Right atrium auricular region (tissue), 2 donors: Measurements from ENCODE around the gene EIPR1. TPM values are rescaled to one million over a fixed set of nuclear protein-coding genes. Genes with fewer than 3 reads are reported as not detected.

ENCODE experiments used
- DNase-seq: peaks from one replicate; pipeline ENCODE4 v3.0.0-alpha.2; 2019; ENCODE audit warnings: low spot score
- H3K27ac ChIP-seq, 2 donors: fragments of 200-600 bp; sonication (generic); 1 replicate in 1 of 2; 2 replicates in 1 of 2; pipeline ENCODE4 v1.5.1; 2016 to 2019
- H3K27me3 ChIP-seq, 2 donors: fragments of 200-600 bp; sonication (generic); one replicate each; pipeline versions ENCODE4 v1.5.1 to v1.6.0; 2017 to 2019
- H3K36me3 ChIP-seq: fragments of 200-600 bp; sonication (generic); one replicate; pipeline ENCODE4 v1.5.1; 2016
- H3K4me1 ChIP-seq, 2 donors: fragments of 200-600 bp; sonication (generic); one replicate each; pipeline versions ENCODE4 v1.5.1 to v1.6.0; 2017 to 2019
- H3K4me3 ChIP-seq, 2 donors: fragments of 200-600 bp; sonication (generic); 1 replicate in 1 of 2; 2 replicates in 1 of 2; pipeline ENCODE4 v1.5.1; 2017 to 2019; ENCODE audit warnings: mild to moderate bottlenecking in 1 of 2, moderate library complexity in 1 of 2
- H3K9me3 ChIP-seq, 2 donors: fragments of 200-600 bp; sonication (generic); one replicate each; pipeline ENCODE4 v1.5.1; 2019
- CTCF ChIP-seq, 2 donors: fragments of 200-600 bp; sonication (generic); IDR thresholded peaks; one replicate each; pipeline ENCODE4 v1.5.1; 2019; ENCODE audit warnings: antibody characterized with exemption in 2 of 2
- total RNA-seq, 2 donors: library from RNA; depleted of rRNA; stranded (reverse); fragments of >200 nt; gene quantifications; one replicate each; pipeline ENCODE4 v1.1.0, GENCODE V29; 2016

The EIPR1 gene
- total RNA-seq, 2 donors from 2014 or later, result 13.2 to 13.6 TPM

- Histone ChIP-seq H3K27ac (no peak overlapping the region), H3K36me3 (no peaks in the 10 kb centered on the region), H3K27me3 (no peaks in the 10 kb centered on the region), H3K4me1 (no peaks in the 10 kb centered on the region), H3K9me3 (no peaks in the 10 kb centered on the region), H3K4me3 (no peak overlapping the region)
- TF ChIP-seq CTCF (IDR thresholded peaks at IDR 0.05), result no peak
- no peak for DNase-seq
Observed at GRCh38 chr2:3179208-3179607, 198.4 kb downstream of the EIPR1 start.

- H3K27me3 ChIP-seq, result no peaks in the 10 kb centered on the region
- no peak overlapping the region for H3K27ac ChIP-seq
- TF ChIP-seq CTCF (IDR thresholded peaks at IDR 0.05), result no peak
- no peaks in the 10 kb centered on the region for H3K4me1 ChIP-seq
- no peaks in the 10 kb centered on the region for H3K36me3 ChIP-seq
- no peak overlapping the region for H3K4me3 ChIP-seq
- DNase-seq, result no peak
- H3K9me3 ChIP-seq, result no peaks in the 10 kb centered on the region
Observed at GRCh38 chr2:3178578-3179031, 199.0 kb downstream of the EIPR1 start.

- no peak overlapping the region for H3K4me3 ChIP-seq
- no peaks in the 10 kb centered on the region for H3K36me3 ChIP-seq
- H3K4me1 ChIP-seq, result no peaks in the 10 kb centered on the region
- H3K9me3 ChIP-seq, result no peaks in the 10 kb centered on the region
- TF ChIP-seq CTCF (IDR thresholded peaks at IDR 0.05), result no peak
- DNase-seq, result no peak
- H3K27me3 ChIP-seq, result no peaks in the 10 kb centered on the region
- no peak overlapping the region for H3K27ac ChIP-seq
Observed at GRCh38 chr2:3177891-3178577, 199.6 kb downstream of the EIPR1 start.

GRCh38 chr2:3176869-3177255, 200.8 kb downstream of the EIPR1 start:
- no peak for TF ChIP-seq CTCF (IDR thresholded peaks at IDR 0.05)
- Histone ChIP-seq H3K36me3 (no peaks in the 10 kb centered on the region), H3K27ac (no peak overlapping the region), H3K9me3 (no peaks in the 10 kb centered on the region), H3K4me3 (no peak overlapping the region), H3K27me3 (no peaks in the 10 kb centered on the region), H3K4me1 (no peaks in the 10 kb centered on the region)
- DNase-seq, result no peak

- no peak for DNase-seq
- Histone ChIP-seq H3K27me3 (no peaks in the 10 kb centered on the region), H3K9me3 (no peaks in the 10 kb centered on the region), H3K27ac (no peak overlapping the region), H3K4me1 (no peaks in the 10 kb centered on the region), H3K36me3 (no peaks in the 10 kb centered on the region), H3K4me3 (no peak overlapping the region)
- no peak for TF ChIP-seq CTCF (IDR thresholded peaks at IDR 0.05)
Observed at GRCh38 chr2:3176071-3176868, 201.3 kb downstream of the EIPR1 start.
